Stomach (tissue), 4 donors: Measurements from ENCODE around the gene TMEM91.

Source experiments
- CTCF ChIP-seq, 7 experiments: fragments of 450-650 bp in 4 of 7; fragments of 200-600 bp in 3 of 7; sonication (generic) in 3 of 7; IDR thresholded peaks; one replicate each; pipeline ENCODE4 v1.5.1; 2016 to 2019; ENCODE audit warnings: antibody characterized with exemption in 7 of 7, control low read depth in 2 of 7, mild to moderate bottlenecking in 1 of 7
- POLR2A ChIP-seq, 4 donors: fragments of 450-650 bp; IDR thresholded peaks; one replicate each; pipeline ENCODE4 v1.6.1; 2016; ENCODE audit warnings: antibody characterized with exemption in 4 of 4, control low read depth in 2 of 4, mild to moderate bottlenecking in 1 of 4, moderate library complexity in 1 of 4
- POLR2AphosphoS5 ChIP-seq, 3 donors: sonication (generic); formaldehyde crosslinking; IDR thresholded peaks; one replicate each; pipeline ENCODE4 v1.6.1; 2016; ENCODE audit warnings: antibody characterized with exemption in 3 of 3

- TF ChIP-seq CTCF (IDR thresholded peaks at IDR 0.05) (no peak), POLR2A (IDR thresholded peaks at IDR 0.05) (no peak), POLR2AphosphoS5 (IDR thresholded peaks at IDR 0.05) (no peak)
Observed at GRCh38 chr19:41426116-41426841, 49.9 kb downstream of the TMEM91 start.
